Endothelial cell of umbilical vein (primary cell): ENCODE data around the gene MACROH2A1. TPM values are rescaled to one million over a fixed set of nuclear protein-coding genes. Genes with fewer than 3 reads are reported as not detected.

Source experiments
- BruUV-seq: library from RNA; stranded (reverse); fragments of 400-500 nt; replicated peaks from 2 replicates; lab custom pipeline; 2021; lab: Mats Ljungman, UMichigan
- CTCF ChIA-PET: fragments of 300-600, 350-600 bp; sonication (Branson Sonifier 250); formaldehyde crosslinking; loops from one replicate; lab custom pipeline; 2021; ENCODE audit warnings: antibody characterized with exemption, inconsistent platforms; lab: Charles Lee
- POLR2A ChIA-PET: fragments of 300-600, 350-600 bp; sonication (Branson Sonifier 250); formaldehyde crosslinking; loops from one replicate; lab custom pipeline; 2021; ENCODE audit warnings: antibody characterized with exemption, inconsistent platforms; lab: Charles Lee
- DNase-seq: peaks from one replicate; pipeline ENCODE4 v3.0.0-alpha.2; 2011; ENCODE audit warnings: low read depth, low spot score
- FAIRE-seq: peaks from 2 replicates; lab custom pipeline; 2011; peaks lifted over from hg19 to GRCh38; lab: Jason Lieb, UNC
- H2AFZ ChIP-seq: 2 replicates; pipeline ENCODE4 v1.6.0; 2012; ENCODE audit warnings: low read depth, low read length, control low read depth, inconsistent platforms
- H3K27ac ChIP-seq: 2 replicates; pipeline ENCODE4 v1.5.1; 2011; ENCODE audit warnings: low read depth, mild to moderate bottlenecking, control low read depth, low read length, moderate library complexity; ENCODE audit not compliant: insufficient read depth
- H3K27me3 ChIP-seq, 2 experiments: 2 replicates each; pipeline versions ENCODE4 v1.6.0 to v1.6.1; 2011; ENCODE audit warnings: low read length in 2 of 2, mixed read lengths in 1 of 2; ENCODE audit not compliant: control insufficient read depth in 2 of 2, insufficient read depth in 2 of 2
- H3K36me3 ChIP-seq, 2 experiments: 2 replicates in 1 of 2; 3 replicates in 1 of 2; pipeline ENCODE4 v1.5.1; 2011; ENCODE audit warnings: low read length in 2 of 2, mild to moderate bottlenecking in 1 of 2, moderate library complexity in 1 of 2; ENCODE audit not compliant: control insufficient read depth in 2 of 2, insufficient read depth in 2 of 2; ENCODE audit errors: extremely low read depth in 1 of 2
- H3K4me1 ChIP-seq: 3 replicates; pipeline ENCODE4 v1.5.1; 2011; ENCODE audit warnings: mild to moderate bottlenecking, low read length; ENCODE audit not compliant: control insufficient read depth, insufficient read depth; ENCODE audit errors: extremely low read depth
- H3K4me2 ChIP-seq: 2 replicates; pipeline ENCODE4 v1.6.1; 2011; ENCODE audit warnings: low read length, control low read depth, mixed read lengths; ENCODE audit not compliant: insufficient read depth
- H3K4me3 ChIP-seq, 3 experiments: fragments of 200-600 bp in 1 of 3; sonication (generic), shearing (Covaris generic) in 1 of 3; replicated peaks in 1 of 3; 2 replicates each; pipeline ENCODE4 v1.5.1; 2011 to 2016; ENCODE audit warnings: control low read depth in 3 of 3, low read length in 3 of 3, mild to moderate bottlenecking in 2 of 3, inconsistent platforms in 1 of 3, low read depth in 1 of 3, moderate library complexity in 1 of 3; ENCODE audit not compliant: insufficient read depth in 1 of 3
- H3K79me2 ChIP-seq: 2 replicates; pipeline ENCODE4 v1.6.0; 2012; ENCODE audit warnings: low read length, inconsistent platforms; ENCODE audit not compliant: control insufficient read depth, insufficient read depth
- H3K9ac ChIP-seq: replicated peaks from 2 replicates; pipeline ENCODE3; 2011; ENCODE audit warnings: low read length, control low read depth; ENCODE audit not compliant: insufficient read depth; ENCODE audit errors: extremely low read depth
- H3K9me1 ChIP-seq: replicated peaks from 3 replicates; pipeline ENCODE4 v1.6.0; 2011; ENCODE audit warnings: mild to moderate bottlenecking, low read length; ENCODE audit not compliant: control insufficient read depth, insufficient read depth; ENCODE audit errors: extremely low read depth
- H3K9me3 ChIP-seq: replicated peaks from 2 replicates; pipeline ENCODE4 v1.5.1; 2012; ENCODE audit warnings: low read length, inconsistent platforms; ENCODE audit not compliant: control insufficient read depth, insufficient read depth
- H4K20me1 ChIP-seq: replicated peaks from 2 replicates; pipeline ENCODE3; 2011; ENCODE audit warnings: mild to moderate bottlenecking, low read length; ENCODE audit not compliant: control insufficient read depth, insufficient read depth; ENCODE audit errors: extremely low read depth
- EZH2 ChIP-seq: IDR thresholded peaks from 2 replicates; pipeline ENCODE4 v1.6.1; 2012; ENCODE audit warnings: borderline replicate concordance, low read depth, mild to moderate bottlenecking, moderate library complexity, low read length, inconsistent platforms; ENCODE audit not compliant: severe bottlenecking
- FOS ChIP-seq: IDR thresholded peaks from 2 replicates; pipeline ENCODE4 v1.6.1; 2011; ENCODE audit warnings: mild to moderate bottlenecking, low read length, moderate library complexity, borderline replicate concordance; ENCODE audit not compliant: insufficient read depth
- GATA2 ChIP-seq: IDR thresholded peaks from 2 replicates; pipeline ENCODE4 v1.7.0; 2011; ENCODE audit warnings: low read depth, mild to moderate bottlenecking, moderate library complexity, mixed read lengths, low read length; ENCODE audit not compliant: insufficient read length, insufficient read depth
- JUN ChIP-seq: IDR thresholded peaks from 2 replicates; pipeline ENCODE4 v1.6.1; 2011; ENCODE audit warnings: borderline replicate concordance, low read depth; ENCODE audit not compliant: insufficient read length, insufficient read depth
- MYC ChIP-seq: IDR thresholded peaks from one replicate; pipeline ENCODE4 v1.6.1; 2011; ENCODE audit warnings: mild to moderate bottlenecking, low read depth, low read length
- POLR2AphosphoS5 ChIP-seq: IDR thresholded peaks from 2 replicates; pipeline ENCODE4 v1.6.1; 2012; ENCODE audit warnings: low read depth, mild to moderate bottlenecking, control low read depth, low read length, moderate library complexity; ENCODE audit not compliant: insufficient read depth
- dilution Hi-C: fragments of 300-500 bp; cut with MboI; formaldehyde crosslinking; loops from one replicate; pipeline ENCODE4 v1.15.0; 2019; ENCODE audit warnings: low sequenced_read_pairs; ENCODE audit not compliant: extremely low pct_ligation_motif_present
- intact Hi-C: fragments of 100-400 bp; cut with micrococcal nuclease; formaldehyde crosslinking; loops from one replicate; pipeline ENCODE4 v1.10.0; 2022
- polyA plus RNA-seq, 4 experiments: library from polyadenylated mRNA; depleted of rRNA in 3 of 4; stranded (reverse) in 3 of 4; unstranded in 1 of 4; fragments of >200 nt; gene quantifications; 2 replicates each; pipeline versions ENCODE4 v1.2.1 to v1.2.3, GENCODE V29; 2011 to 2012; ENCODE audit warnings: missing spikeins in 1 of 4
- total RNA-seq: library from RNA; stranded (reverse); gene quantifications from 2 replicates; pipeline ENCODE4 v1.2.3, GENCODE V29; 2021
- TF ChIP-seq, protein P1 (sequence below), 2 donors: IDR thresholded peaks; 1 replicate in 1 of 2; 2 replicates in 1 of 2; pipeline ENCODE4 v1.5.1; 2011; ENCODE audit warnings: low read length in 2 of 2, mild to moderate bottlenecking in 2 of 2, moderate library complexity in 2 of 2, control low read depth in 1 of 2, inconsistent platforms in 1 of 2, low read depth in 1 of 2; ENCODE audit not compliant: insufficient read depth in 1 of 2; ENCODE audit errors: extremely low read depth in 1 of 2

The MACROH2A1 gene
- total and polyA plus RNA-seq, 2 donors (not counting 3 experiments of a cell fraction or from before 2014, with no cell fraction given): 89.3 to 147 TPM

DNA sequence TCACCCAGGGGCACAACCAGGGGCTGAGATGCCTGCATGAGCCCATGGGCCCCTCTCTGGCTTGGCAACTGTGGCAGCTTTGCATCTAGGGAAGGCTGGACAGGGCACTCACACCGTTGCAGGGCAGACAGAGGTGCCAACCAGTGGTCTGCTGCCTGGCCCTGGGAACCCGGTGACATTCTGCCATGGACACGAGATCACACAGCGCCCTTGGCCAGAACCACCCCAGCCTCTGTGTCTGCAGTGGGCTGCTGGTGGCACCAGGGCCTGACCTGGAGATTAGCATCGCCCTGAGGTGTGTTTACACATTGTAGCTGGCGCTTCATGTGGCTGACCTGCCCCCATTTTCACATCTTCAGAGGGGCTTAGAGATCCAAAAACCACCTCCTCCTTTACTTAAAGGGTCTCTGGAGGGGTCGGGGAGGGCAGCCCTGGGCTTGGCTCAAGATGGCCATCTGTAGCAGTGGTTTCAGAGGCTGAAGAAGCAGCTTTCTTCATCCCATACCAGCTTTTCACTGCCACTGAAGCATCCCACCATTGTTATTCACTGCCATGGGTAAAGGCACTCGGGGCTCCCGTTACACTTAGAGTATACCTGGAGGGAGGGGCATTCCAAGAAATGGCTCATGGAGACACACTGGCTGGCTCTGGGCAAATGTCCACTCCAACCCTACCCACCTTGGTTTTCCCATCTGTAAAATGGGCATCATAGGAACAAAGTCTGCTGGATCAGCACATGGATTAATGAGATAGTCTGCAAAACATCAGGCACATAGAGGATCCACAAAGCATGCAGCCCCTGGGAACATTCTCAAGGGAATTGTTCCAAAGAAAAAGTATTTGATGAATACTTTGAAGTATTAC is 36.7 kb upstream of the MACROH2A1 start:
- H3K9me1 ChIP-seq: no peaks in the 10 kb centered on the region
- H3K4me2 ChIP-seq: no peak overlapping the region
- no peak for DNase-seq
- no peak overlapping the region for H3K4me3 ChIP-seq
- no TSS peak for BruUV-seq
- H3K9ac ChIP-seq: no peak overlapping the region
- ChIA-PET POLR2A (no interaction called here), CTCF (interaction anchor here (1.0 to 6.6 kb wide), 3 partner anchors 10 to 30 kb away, joined by 3 to 44 read pairs (median 3); partner anchors contain the start of gene DCANP1)
- FAIRE-seq: no peak
- H3K36me3 ChIP-seq: no peaks in the 10 kb centered on the region
- intact Hi-C loops: no loop called here
- H4K20me1 ChIP-seq: no peaks in the 10 kb centered on the region
- dilution Hi-C loops: no loop called here
- H2AFZ ChIP-seq: no peak overlapping the region
- TF ChIP-seq, protein P1, sequence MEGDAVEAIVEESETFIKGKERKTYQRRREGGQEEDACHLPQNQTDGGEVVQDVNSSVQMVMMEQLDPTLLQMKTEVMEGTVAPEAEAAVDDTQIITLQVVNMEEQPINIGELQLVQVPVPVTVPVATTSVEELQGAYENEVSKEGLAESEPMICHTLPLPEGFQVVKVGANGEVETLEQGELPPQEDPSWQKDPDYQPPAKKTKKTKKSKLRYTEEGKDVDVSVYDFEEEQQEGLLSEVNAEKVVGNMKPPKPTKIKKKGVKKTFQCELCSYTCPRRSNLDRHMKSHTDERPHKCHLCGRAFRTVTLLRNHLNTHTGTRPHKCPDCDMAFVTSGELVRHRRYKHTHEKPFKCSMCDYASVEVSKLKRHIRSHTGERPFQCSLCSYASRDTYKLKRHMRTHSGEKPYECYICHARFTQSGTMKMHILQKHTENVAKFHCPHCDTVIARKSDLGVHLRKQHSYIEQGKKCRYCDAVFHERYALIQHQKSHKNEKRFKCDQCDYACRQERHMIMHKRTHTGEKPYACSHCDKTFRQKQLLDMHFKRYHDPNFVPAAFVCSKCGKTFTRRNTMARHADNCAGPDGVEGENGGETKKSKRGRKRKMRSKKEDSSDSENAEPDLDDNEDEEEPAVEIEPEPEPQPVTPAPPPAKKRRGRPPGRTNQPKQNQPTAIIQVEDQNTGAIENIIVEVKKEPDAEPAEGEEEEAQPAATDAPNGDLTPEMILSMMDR (IDR thresholded peaks at IDR 0.05; ENCODE audit: extremely low read depth in 1 of 2, insufficient read depth in 1 of 2, low read depth in 1 of 2, low read length in 2 of 2): no peak
- TF ChIP-seq POLR2AphosphoS5: no peak
- TF ChIP-seq JUN: no peak
- TF ChIP-seq MYC: no peak
- no peak for TF ChIP-seq GATA2
- TF ChIP-seq FOS: no peak
- TF ChIP-seq EZH2: no peak
- H3K4me1 ChIP-seq: no peaks in the 10 kb centered on the region
- no peaks in the 10 kb centered on the region for H3K9me3 ChIP-seq
- H3K27me3 ChIP-seq: peaks cover 7 to 23% of the 10 kb centered on the region in 2 experiments
- no peaks in the 10 kb centered on the region for H3K79me2 ChIP-seq
- no peak overlapping the region for H3K27ac ChIP-seq
